NCI-H1092 (cell line): ENCODE results near the gene NCF2.

ENCODE experiments used
- DNase-seq: peaks from one replicate; lab custom pipeline; 2025; lab: John Stamatoyannopoulos, UW

NCF2 gene

GRCh38 chr1:183584147-183584546, 6.1 kb downstream of the NCF2 start:
- DNase-seq = no peak

DNA sequence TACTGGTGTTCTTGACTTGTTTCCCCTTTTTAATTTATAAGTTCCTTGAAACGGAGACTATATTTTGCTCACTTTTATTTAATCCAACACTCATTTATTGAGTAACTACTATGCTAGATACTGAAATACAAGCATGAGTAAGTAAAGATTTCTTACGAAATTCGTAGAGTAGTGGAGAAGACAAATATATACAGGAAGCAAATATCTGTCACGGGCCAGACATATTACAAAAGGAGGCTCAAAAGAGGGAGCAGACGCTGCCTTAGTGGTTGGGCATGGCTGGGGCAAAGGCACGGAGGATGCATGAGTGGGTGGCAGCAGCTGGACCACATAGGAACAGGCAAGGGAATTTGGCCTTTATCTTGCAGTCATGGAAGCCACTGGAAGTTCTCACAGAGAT, 6.8 kb downstream of the NCF2 start:
- DNase-seq = no peak

DNA sequence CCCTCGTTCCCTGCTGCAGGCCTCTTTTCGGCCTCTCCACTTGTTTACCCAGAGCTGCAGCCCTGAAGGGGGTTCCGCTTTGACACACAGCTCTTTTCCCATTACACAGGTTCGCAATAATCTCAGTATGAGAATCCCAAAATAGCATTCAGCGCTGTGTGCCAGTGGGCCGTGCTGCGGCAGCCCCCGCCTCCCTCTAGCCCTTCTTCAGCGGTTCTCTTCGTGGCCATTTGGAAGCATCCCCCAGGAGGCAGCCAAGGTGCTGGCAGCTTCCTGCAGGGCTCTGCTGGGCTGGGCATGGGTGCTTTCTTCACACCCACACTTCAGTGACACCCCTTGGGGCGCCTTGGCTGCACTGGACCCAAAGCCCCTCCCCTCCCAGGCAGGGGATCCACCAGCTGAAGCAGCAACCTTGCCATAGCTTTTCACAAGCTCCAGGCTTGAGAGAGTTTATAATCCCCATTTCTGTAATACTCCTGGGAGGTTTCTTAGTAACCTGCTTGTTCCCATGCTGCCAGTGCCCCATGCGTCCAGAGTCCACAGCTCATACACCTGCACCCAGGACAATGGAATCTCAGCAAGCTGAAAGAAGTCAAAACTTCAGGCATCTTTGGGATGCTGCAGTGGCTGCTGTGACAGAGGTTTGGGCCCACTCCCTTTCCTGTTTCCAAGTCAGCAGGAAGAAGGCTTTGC, 8.1 kb downstream of the NCF2 start:
- no peak for DNase-seq

- DNase-seq = peak; percentile 16
These were observed 10.0 kb downstream of the NCF2 start for GRCh38 chr1:183580281-183580682.

DNA sequence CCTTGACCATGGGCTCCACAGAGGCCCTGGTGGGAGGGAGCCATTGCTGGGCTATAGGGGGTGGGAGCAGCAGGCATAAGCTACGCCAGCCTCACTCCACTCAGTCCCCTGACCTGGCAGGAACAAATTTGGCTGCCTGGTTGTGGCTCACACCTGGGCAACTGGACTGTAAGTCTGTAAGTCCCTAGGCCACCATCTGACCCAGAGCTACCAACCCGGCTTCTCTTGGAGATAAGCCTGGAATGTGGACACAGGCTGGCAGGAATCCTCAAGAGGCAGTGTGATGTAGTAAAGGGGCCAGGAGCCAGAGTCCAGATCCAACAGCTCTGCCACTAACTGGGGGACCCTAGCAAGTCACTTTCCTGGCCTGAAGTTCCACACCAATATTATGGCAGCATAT, 11.4 kb downstream of the NCF2 start:
- DNase-seq = no peak

- DNase-seq = no peak
These were observed 12.3 kb downstream of the NCF2 start for GRCh38 chr1:183577897-183578465.

GRCh38 chr1:183576537-183576936, 13.7 kb downstream of the NCF2 start:
- DNase-seq = no peak

DNA sequence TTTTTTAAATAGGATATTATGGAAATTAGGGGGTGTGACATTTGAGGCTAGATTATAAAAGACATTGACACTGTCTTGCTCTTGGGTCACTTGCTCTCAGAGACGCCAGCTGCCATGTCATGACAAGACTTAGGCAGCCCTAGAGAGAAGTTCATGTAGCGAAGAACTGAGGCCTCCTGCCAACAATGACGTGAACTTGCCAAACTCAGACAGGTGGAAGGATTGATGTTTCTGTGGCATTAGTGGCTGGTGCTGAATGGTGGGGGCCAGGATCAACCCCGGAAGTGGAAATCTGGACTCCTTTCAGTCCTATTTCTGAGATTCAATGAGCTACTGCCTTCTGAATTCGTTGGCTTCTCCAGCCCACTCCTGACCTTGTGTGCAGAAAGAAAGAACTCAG, 14.7 kb downstream of the NCF2 start:
- DNase-seq = no peak

GRCh38 chr1:183572721-183573120, 17.5 kb downstream of the NCF2 start:
- no peak for DNase-seq

DNA sequence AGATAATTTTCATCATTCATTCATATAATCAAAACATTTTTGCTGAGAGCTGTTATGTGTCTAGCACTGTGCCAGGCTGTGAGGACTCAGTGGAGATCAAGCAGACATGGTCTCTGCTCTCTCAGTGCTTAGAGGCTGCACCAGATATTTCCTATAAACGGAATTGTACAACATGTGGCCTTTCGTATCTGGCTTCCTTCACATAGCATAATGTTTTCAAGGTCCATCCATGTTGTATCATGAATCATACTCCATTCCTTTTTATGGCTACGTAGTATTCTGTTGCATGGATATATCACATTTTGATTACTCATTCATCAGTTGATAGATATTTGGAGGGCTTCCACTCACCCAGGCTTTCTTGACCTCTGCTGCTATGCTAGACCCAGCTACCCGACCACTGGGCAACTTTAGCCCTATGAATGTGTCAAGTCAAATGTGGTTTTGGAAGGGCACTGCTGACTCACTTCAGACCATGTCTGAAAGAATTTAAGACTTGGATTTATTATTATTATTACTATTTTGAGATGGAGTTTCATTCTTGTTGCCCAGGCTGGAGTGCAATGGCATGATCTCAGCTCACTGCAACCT, 18.5 kb downstream of the NCF2 start:
- DNase-seq = no peak

GRCh38 chr1:183570451-183570850, 19.8 kb downstream of the NCF2 start:
- DNase-seq = no peak

DNA sequence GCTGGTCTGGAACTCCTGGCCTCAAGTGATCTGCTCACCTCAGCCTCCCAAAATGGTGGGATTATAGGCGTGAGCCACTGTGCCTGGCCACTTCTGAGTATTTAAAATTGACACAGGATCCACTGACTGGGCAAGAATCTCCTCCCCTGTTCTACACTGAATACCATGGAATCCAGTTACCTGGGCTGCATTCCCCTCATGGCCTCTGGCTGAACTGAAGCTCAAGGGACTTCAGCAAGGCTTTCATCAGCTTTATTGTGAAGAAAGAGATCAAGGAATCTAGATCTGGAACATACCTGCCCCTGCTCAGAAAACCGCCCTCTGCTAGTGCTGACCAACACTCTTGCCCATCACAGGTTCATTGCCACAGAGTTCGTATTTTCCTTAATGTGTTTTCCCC, 20.5 kb downstream of the NCF2 start:
- no peak for DNase-seq

DNA sequence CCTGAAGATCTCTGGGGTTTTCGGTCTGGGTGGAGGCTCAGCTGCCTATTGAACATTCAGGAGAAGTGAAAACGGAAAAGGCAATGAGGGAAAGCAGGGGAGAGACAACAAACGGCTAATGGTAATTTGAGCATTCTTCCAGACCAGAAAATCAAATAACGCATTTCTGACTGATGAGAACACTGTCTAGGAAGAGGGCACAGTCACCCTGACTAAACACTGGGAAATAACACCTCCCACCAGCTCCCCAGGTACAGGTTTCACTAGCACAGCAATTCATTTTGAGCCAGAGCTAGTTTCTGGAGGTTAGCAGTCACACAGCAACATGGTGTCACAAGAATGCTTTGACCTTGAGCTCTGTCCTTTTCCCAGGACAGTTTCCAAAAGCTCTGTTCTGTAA, 21.1 kb downstream of the NCF2 start:
- DNase-seq = no peak

GRCh38 chr1:183568176-183569021, 21.9 kb downstream of the NCF2 start:
- no peak for DNase-seq

- DNase-seq = no peak
These were observed 22.7 kb downstream of the NCF2 start for GRCh38 chr1:183567584-183567983.

- DNase-seq = no peak
These were observed 24.2 kb downstream of the NCF2 start for GRCh38 chr1:183566026-183566425.

DNA sequence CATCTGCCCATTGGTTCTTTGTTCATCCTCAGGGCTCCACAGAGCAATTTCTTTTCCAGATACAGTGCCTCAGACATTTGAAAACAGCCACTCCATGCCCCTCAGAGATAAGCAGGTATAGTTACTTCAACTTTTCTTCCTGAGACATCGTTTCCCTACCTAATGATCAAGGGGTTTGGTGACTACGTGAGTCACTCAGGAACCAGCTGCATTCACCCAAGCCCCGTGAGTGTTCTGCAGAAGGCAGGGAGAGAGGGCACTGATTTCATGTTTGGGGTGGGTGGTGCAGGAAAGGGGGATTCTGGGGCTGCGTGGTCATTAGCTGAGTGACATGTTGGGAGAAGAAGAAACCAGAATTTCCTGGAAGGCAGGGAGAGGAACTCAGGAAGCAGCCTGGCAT, 25.0 kb downstream of the NCF2 start:
- no peak for DNase-seq

DNA sequence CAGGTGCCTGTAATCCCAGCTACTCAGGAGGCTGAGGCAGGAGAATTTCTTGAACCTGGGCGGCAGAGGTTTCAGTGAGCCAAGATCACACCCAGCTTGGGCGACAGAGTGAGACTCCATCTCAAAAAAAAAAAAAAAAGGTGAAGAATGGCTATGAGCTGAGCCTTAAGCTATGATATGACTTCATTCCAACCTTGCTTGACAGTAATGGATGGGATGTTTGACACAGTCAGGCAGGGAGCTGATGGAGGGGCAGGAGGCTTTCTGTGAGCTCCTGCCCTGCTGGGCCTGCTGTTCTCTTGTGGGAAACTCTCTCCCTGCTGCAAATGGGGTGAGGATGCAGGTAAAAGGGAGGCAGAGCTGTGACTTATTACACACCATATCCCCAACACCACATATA, 27.6 kb downstream of the NCF2 start:
- DNase-seq = no peak

DNA sequence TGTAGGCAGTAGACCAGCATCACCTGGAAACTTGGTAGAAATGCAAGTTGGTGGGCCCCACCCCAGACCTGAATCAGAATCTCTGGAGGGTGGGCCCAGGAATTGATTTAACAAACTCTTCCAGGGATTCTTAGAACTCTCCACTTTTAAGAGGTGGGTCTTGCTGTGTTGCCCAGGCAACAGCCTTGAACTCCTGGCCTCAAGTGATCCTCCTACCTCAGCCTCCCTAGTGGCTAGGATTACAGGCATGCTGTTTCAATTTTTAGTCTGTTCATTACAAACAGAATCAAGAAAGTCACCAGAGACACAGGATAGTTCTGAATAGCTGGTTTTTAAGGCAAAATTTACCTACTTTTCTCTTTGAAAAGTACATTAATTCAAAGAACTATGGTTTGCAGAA, 31.2 kb downstream of the NCF2 start:
- no peak for DNase-seq

- no peak for DNase-seq
These were observed 35.7 kb downstream of the NCF2 start for GRCh38 chr1:183554577-183554976.

DNA sequence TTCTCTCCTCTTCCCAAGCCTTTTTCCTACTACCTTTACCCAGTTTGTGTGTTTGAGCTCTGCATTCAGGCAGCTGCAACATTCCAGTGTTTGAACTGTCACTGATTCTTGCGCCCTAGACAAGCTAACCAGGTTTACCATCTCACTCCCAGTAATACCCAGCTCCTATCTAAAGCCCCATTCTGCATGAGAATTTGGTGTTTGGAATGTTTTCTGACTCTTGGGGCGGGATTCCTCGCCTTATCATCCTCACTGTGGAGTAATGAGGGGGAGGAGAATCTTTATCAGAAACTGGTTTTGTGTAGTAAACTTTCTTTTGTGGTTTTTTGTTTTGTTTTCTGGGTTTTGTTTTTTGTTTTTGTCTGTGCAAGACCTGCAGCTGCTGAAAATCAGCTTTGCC, 36.5 kb downstream of the NCF2 start:
- no peak for DNase-seq

DNA sequence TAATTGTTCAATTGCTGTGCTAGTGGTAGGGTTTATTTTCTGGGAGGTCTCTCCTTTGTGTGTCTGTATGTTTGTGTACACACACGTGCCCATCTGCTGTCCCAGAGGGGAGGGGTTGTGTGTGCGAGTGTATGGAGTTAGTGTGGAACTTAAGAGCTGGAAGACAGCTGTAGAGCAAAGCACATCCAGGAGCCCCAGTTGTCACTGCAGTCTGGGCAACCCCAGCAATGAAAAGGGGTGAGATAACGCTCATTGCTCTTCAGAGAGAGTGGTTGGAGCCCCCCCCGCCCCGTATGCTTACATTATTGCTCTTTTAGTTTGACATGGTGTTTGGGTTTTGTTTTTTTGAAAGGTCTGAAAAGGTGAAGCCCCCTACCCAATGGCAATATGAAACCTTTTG, 36.9 kb downstream of the NCF2 start:
- no peak for DNase-seq

DNA sequence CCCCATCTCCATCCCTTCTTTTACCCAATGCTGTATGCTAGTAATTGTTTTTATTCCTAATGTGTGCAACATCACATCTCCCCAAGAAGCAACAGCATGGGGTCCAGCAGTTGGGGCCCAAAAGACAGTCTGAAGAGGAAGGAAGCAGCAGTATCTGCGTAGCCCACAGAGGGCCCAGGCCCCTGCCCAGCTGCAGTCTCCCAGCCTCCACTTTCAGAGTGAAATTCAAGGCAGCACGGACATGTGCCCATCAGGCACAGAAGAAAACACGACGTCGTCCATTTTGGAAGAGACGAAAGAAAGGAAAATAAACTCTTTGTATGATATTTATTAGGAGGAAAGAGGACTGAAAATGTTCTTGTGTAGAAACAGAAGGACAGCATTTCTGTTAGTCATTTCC, 37.4 kb downstream of the NCF2 start:
- DNase-seq = no peak
